OCI-LY1 (cell line): Measurements from ENCODE around the gene PLXDC1.

Experiments
- CTCF ChIP-seq: fragments of 200-600 bp; sonication (generic), shearing (Covaris generic); IDR thresholded peaks from 2 replicates; pipeline ENCODE4 v1.5.1; 2017; ENCODE audit warnings: mild to moderate bottlenecking, antibody characterized with exemption, low read length, moderate library complexity, mixed read lengths
- EZH2 ChIP-seq: fragments of 200-600 bp; sonication (generic), shearing (Covaris generic); IDR thresholded peaks from 2 replicates; pipeline ENCODE4 v1.8.0; 2017; ENCODE audit warnings: borderline replicate concordance, mixed run types, mild to moderate bottlenecking, antibody characterized with exemption, low read length, moderate library complexity, mixed read lengths

- TF ChIP-seq CTCF (no peak), EZH2 (no peak)
Observed at GRCh38 chr17:39165178-39165840, 13.9 kb upstream of the PLXDC1 start.
